GM19328 (cell line): ENCODE data around the gene MACROD2.

Source experiments
- ATAC-seq: cut with Tn5 transposase; IDR thresholded peaks from one replicate; pipeline ENCODE4 v1.9.1; 2021; ENCODE audit warnings: mild to moderate bottlenecking, moderate library complexity; ENCODE audit not compliant: unreplicated experiment

The MACROD2 gene

DNA sequence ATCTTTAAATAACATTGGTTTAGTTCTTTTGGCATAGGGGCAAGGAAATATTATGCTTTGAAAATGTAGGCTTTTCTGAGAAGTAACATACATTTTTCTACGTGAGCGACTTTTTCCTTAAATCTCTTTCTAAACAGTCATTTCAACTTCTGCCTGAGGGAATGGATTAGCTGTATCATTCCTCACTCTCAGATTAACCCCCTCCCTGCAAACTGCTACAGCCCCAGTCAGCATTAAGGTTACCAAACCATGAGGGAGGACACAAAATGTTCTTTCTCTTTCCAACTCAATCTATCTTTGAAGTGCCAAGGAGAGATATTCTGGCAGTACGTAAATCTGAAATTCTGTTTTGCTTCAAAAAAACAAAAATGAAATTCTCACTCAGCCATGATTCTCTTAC is 573.4 kb downstream of the MACROD2 start:
- no peak for ATAC-seq

DNA sequence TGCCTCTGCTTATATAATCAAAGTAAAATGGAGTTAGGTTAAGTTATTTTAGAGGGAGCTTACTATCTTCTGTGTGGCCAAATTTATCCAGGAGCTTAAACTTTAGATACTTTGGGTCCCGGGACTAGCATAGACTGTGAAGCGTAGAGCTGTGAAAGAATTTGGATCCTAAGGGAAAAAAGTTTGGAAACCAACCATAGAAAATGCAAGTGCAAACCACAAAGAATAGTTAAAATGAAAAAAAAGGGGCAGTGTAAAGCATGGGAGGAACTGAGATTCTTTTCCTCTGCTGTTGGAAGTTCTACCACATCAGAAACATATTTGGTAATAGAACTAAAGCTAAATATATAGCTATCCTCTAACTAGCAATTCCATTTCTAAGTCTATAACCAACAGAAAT is 574.3 kb downstream of the MACROD2 start:
- ATAC-seq = no peak

DNA sequence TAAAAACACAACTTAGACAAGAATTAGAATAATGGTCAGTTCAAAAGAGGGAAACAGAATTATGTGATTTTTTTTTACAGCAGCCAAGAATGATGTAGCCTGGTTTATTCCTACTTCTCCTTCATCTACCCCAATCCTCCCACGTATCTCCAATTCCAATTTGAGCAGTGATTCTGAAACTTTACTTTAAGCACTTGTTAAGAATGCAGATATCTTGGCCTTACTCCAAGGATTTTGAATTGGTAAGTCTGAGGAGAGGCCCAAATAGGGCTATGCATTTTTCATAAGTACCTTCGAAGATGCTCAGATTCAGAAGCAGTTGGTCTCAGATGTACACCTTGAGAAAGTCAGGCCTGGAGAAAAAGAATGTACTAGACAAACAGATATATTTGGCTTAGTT is 575.5 kb downstream of the MACROD2 start:
- no peak for ATAC-seq

DNA sequence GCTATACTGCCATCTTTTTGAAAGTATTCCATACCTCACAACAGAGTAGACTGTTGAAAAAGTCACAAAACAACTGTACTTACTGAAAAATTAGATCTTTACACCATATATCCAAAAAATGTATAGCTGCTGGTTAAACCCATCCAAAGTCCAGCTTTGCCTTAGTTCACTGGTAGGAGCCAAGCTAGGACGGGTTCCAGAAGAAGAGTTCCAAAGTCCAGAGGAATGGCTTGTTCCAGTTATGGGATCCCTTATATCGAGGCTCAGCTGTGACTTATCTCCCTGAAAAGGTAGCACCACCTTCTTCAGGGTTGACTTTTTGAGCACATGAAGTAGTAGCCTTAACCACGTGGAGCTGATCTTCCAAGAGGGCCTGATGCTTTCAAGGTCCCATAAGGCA is 578.4 kb downstream of the MACROD2 start:
- ATAC-seq = no peak

DNA sequence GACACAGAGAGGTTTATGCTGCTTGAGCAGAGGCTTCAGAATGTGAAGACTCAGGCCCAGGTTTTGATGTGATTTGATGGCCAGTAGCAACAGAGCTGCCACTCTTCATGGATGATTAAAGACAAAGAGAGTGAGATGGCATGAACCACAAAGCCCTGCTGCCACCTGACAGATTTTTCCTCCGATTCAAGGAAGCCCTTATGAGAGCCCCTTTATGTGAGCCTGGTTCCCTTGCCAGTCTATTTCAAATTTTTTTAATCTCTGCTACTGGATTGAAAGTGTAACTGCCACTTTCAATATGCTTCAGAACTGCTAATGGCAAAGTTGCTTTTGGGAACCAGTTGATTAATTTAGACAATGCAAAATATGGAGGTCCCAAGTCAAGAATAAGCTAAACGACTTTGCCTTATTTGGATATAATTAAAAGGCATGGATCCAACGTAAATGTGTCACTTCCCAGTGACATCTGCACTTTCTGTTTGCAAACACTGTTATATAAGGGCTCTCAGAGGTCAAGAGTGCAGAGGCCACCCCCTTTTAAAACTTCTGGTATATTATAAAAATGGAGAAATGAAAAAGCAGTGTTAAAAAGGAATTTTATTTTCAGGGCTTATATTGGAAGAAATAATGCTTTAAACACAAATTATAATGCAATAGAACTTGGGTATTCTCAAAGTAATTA is 581.0 kb downstream of the MACROD2 start:
- ATAC-seq = no peak

DNA sequence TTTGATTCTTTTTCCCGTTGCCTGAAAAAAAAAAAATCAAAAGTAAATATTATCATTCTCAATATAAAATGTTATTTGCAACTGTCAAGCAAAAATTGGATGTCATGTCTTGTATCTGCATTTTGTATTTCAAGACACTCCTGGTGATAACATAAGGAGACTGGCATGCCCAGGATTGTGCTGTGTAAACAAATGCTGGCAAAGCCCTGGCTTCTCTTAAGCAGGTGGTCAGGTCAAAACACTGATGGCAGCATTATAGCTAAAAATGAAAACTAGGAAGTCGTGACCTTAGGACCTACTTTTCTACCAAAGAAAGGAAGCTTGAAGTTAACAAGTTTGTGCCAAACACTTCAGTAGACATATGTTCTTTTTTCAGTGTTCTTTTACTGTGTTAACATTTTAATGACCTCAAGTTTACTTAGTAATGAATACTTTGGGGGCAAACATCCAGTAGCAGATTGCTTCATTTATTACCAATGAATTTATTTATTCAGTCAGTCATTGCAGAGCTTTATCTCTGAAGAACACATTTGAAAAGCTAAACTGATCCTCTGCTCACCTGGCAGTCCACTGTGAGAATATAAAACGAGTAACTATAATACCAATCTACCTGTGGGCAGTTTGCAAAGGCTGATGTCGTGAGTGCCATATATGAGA is 585.2 kb downstream of the MACROD2 start:
- no peak for ATAC-seq

DNA sequence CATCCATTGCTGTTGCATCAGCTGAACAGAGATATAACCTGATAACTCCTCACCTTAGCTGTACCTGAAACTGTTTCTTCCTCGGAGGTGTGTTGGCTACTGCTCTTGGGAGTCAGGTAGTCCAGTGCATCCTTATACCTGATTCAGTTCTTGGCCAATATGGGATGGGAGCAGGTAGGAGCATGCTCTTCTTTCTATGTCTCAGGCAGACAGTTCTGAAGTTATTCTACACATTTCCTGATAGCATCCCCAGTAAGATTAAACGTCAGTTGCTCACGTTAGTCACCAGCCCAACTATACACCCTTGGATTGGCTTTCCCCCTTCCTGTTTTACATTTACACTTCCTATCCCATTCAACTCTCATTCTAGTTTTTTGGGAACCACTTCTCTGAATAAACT is 586.4 kb downstream of the MACROD2 start:
- ATAC-seq = no peak

DNA sequence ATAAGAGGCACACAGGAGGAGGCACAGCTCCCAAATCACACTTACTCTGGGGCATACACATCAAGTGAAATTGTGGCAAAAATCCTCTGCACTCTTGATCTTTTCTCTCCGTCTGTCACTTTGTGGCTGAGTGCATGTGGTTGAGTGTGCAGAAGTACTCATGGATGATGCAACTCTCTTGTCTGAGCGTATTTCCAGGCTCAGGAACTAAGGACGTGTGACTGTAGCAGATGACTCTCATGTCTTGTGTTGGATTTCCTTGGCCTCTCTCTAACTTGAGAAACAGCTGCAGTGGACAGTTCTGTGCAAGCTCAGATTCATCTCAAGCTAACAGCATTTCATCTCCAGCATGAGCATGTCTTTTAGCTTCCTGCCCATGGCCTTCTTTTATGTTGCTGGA is 587.5 kb downstream of the MACROD2 start:
- no peak for ATAC-seq

DNA sequence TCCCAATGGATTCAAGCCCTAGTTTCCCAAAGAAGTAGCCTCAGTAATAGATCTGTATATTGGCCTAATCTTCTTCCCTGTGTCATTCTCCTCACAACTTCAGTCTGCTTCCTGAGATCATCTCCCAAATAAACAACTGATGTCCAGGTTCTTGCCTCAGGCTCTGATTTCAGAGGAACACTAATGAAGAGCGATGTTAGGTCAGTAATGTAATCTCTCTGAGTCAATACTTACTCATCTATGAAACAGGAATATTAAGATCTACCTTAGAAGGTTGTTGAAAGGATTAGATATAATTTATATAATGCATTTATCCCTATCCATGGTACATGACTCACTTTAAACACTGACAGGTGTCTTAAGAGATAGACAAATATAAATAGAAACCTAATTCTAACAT is 588.1 kb downstream of the MACROD2 start:
- no peak for ATAC-seq

DNA sequence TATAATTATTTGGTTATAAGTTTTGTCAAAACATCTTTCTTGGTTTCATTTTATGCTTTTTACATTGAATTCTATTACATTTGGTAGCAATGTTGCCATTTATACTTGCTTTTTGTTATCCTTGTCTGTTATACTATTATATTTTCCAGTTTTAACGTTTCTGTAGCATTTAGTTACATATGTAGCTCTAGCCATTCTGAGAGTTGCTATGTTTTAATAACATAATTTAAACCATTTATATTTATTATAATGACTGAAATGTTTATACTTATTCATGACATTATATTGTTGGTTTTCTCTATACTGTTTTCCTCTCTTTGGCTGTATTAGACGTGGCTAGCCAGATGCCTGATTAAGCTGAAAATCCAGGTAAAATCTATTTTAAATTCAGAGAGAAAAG is 594.1 kb downstream of the MACROD2 start:
- ATAC-seq = no peak

DNA sequence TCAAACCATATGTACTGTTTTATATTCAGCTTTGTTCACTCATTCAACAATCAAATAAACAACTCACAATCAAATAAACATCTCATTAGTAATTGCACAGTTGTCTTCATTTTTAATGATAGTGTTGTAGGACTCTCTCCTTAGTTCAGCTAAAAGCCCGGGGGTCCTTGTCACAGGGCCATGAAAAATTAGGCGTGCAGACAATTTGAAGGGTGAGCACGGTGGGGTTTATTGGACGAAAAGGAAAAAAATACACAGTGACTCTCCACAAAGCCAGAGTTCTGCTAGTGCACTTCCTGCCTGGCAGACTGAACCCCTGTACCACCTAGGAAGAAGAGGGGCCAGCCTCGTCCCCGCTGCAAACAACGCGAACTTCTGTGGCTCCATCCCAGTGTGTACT is 599.7 kb downstream of the MACROD2 start:
- ATAC-seq = no peak

DNA sequence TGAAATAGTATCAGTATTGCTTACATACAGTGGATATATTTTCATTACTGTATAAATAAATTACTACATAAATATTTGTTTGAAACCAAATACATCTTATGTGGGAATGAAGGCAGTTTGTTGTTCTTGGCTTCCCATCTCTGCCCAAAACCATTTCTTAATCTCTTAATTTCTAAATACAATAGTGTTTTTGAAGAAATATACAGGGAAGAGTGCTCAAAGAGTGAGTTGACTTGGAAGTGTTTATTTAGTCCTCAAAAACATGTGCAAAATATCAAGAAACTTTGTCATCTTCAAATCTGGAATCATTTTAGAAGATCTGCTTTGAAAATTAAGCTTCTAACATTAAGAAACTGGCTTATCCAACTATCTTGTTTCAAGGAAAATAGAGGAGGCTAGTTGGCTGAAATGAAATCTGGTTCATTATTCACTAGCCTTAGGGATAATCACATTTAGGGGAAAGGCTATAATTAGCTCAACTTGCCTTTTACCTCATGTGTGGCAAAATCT is 601.9 kb downstream of the MACROD2 start:
- ATAC-seq = no peak

DNA sequence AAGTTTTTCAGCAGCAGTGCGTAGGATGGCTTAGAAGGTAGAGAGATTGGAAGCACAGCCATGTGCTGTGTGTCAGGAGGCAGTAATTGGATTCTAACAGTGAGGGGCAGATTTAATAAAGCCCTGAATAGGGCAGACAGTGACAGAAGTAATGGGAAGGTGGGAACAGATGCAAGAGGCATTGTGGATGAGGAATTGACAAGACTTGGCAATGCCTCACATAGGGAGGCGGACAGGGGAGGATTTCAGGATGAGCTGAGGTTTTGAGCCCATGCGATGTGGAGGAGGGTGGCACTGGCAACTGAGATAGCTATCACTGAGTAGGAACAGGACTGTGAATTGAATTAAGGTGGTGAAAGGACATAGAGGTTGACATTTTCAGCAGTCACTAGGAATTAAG is 604.3 kb downstream of the MACROD2 start:
- ATAC-seq = no peak

DNA sequence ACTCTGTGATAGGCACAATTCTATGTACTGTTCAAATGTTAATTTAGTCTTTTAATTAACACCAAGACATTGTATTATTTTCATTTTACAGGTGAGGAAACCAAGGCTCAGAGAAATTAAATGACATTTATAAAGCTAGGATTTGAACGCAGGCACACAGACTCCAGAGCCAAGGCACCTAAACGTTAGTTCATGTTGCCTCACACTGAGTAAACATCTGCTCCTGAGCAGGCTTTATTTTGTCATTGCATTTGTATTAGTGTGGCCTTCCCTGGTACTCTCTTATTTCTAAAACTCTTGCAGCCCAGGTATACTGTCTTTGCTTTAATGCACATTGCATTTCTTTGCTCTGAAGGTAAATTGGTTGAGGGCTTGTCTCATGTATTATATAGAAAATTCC is 605.2 kb downstream of the MACROD2 start:
- ATAC-seq = no peak

DNA sequence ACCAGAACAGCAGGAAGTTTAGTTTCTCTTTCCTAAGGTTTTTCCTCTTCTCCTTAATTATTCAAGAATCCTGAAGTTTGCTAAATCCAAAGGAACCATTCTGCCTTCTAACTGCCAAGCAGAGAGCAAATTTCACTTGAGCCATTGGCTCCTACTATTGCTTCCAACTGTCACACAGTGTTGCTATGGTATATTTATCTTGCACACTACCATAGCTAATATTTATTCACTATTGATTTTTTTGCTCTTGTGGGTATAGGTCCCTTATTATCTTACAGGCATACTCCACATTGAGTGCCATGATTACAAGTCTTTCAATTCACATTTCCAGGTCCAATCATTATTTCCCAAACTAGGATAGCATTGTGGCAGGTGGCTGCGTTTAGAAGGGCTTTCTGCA is 608.8 kb downstream of the MACROD2 start:
- ATAC-seq = no peak

DNA sequence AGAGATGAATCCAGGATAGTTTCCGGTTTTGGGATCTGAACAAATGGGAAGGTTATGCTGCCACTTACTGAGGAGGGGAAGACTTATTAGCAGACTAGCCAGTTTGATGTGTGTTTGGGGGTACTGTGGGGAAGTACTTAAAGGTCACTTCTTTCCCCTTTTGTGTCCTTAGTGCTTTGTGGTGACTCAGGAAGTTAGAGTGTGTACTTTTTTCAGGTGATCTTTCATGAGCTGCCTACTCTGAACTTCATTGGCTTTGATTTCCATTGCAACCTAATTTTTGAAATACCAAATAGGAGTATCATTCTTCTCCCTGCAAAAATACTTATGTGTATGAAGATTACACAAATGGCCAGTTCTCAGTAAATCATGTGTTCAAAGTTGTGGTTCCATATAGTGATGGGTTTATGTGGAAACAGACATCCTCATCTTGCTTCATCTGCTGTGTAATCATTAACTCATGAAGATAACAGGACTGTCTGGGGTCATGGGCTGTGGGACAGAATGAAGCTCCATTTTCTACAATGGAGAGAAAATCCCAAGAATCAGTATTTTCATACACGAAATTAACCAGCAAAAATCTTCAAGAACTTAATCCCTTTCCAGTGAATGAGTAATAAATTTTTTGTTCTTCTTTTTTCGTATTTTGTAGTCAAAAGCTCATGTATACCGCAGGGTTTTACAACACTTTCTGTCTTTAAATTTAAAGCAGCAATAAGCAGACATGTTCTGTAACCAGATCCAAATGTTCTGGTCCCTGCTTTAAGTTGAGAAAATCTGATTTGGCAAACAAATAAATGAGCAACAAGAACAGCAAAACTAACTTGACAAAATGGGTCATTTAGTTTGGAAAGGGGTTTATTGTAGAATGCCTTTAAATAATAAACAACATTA is 614.3 kb downstream of the MACROD2 start:
- ATAC-seq = no peak

DNA sequence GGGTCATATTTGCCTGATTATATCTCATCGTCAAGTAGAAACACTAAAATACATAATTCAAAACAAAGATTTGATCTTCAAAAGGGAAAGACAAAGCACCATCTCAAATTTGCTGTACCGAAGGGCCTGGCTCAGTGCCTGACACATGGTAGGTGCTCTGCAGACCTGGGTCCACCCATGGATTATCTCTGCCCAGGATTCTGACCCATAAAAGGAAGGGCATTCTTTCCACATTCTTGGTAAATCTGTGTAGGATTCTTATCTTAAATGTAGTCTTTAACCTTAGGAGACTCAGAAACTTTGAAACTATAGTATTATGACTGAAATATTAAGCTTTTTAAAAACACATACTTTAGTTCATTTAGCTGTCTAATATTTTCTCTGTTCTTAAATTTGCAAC is 616.2 kb downstream of the MACROD2 start:
- ATAC-seq = no peak

DNA sequence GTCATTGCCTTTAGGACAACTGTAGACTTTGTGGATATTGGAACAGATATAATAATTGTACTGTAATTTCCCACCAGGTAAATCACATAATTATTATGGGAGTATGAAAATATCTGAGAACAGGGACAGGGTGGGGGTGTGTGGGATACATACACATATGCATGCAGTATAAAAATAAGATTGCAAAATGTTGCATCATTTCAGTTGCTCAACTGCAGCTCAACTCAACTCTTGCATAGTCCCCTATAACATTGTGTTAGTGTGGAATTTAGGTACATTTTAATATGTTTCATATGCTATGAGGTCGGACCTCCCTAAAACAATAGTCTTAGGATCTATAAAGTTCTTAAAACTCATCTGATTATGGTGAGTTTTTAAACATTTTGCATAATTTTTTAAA is 617.1 kb downstream of the MACROD2 start:
- ATAC-seq = no peak

DNA sequence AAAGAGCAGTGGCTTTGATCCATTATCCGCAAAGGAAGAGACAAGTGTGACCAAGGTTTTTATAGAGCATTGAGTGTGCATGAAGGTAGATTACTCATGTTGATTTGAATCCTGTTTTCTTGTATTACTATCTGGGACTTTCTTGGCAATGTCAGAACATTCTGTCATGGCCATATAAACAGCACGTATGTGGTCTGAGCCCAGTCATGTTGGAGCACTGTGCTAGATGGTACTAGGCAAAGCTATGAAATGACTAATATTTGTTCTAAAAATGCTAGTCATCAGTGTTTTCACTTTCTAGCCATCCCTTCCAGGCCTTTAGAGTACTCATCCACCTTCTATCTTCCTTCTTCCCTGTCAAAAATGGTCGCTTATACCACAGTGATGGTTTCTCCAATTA is 620.7 kb downstream of the MACROD2 start:
- no peak for ATAC-seq

DNA sequence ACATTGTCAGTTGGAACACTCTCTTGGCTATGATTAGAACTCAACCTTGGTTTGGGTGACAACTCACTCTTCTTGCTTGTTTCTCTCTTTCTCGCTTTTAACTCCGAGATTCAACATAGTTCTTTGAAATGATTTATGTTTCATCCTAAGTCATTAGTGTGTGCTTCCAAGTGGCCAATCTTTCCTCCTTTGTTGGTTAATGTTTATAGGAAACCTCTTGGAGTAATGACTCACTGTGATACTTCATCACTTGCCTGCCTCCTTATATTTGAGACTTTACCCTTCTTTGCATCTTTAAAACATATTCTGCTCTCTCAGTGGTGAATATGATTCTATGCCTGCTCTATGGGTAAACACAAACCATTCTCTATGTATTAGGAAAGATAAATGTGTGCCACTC is 621.8 kb downstream of the MACROD2 start:
- ATAC-seq = no peak

DNA sequence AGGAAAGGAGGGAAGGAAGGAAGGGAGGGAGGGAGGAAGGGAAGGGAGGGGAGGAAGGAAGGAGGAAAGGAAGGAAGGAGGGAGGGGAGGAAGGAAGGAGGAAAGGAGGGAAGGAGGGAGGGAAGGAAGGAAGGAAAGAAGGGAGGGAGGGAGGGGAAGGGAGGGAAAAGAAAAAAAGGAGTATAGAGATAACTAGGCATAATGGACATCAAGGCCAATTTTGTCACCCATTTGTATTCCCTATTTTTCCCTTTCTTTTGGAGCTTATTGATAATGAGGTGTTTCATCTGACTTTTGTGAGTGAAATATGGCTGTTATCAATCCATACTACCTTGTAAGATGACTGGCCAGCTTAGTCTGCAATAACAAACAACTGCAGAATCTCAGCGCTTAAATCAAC is 624.1 kb downstream of the MACROD2 start:
- ATAC-seq = no peak

DNA sequence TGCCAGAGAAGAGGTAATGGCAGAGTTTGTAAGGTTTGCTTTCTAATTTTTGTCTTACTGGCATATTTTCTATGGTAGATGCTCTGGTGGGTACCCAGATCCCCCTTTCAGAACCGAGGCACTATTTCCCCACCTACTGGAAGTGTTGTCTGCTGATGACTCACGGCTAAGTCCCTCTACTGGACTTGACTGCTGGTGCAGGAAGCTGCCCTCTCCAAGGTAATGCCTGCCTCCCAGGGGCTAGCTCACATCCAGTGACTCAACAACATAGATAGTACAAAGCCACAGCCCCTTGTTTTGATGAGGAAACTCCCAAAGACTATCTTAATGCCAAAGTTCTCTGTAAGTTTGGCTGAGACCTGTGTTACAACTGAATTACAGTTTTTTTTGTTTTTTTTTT is 627.5 kb downstream of the MACROD2 start:
- ATAC-seq = no peak
